ENCODE data around the gene BRCA2. TPM values are rescaled to one million over a fixed set of nuclear protein-coding genes. Genes with fewer than 3 reads are reported as not detected.

The BRCA2 gene
- total RNA-seq, 2 experiments from 2014 or later, result 1.9 to 2.4 TPM

DNA sequence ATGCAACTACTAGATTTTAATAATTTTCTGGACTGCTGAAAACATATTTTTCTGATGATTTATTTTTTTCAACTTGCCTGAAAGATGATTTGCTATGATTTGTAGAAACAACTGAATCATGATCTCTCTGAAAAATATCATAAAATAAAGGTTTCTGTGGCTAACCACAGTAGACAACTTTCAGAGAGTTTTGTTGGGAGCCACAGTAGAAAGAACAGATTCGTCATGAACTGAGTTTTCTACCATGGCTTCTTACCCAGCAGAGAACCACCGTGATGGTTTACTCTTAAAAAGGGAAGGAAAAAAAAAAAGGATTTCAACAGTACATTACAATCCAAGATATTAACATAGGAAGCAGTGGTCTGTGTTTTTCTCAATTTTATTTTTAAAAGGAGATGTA, 18.1 kb upstream of the BRCA2 start:
- POLR2A ChIA-PET, result no interaction called here
- H3K9me3 ChIP-seq (ENCODE audit: control insufficient read depth in 1 of 2, insufficient read depth in 1 of 2, low read length in 2 of 2), result no peaks in the 10 kb centered on the region
- Mint-ChIP-seq H3K9me3 (no peaks in the 10 kb centered on the region), H3K36me3 (ENCODE audit: low read depth) (peaks cover 4% of the 10 kb centered on the region), H3K4me3 (no peak overlapping the region), H3K4me1 (ENCODE audit: low read depth) (no peaks in the 10 kb centered on the region), H3K27ac (no peak overlapping the region), H3K27me3 (peaks cover 5% of the 10 kb centered on the region)
- H3K27ac ChIP-seq (ENCODE audit: low read depth in 1 of 2, low read length in 2 of 2), result no peak overlapping the region
- H3K4me3 ChIP-seq (ENCODE audit: low read length), result no peak overlapping the region
- intact Hi-C loops (cut with DNase I, micrococcal nuclease), result no loop called here
- CTCF ChIA-PET, result no interaction called here
- TF ChIP-seq, protein P1, sequence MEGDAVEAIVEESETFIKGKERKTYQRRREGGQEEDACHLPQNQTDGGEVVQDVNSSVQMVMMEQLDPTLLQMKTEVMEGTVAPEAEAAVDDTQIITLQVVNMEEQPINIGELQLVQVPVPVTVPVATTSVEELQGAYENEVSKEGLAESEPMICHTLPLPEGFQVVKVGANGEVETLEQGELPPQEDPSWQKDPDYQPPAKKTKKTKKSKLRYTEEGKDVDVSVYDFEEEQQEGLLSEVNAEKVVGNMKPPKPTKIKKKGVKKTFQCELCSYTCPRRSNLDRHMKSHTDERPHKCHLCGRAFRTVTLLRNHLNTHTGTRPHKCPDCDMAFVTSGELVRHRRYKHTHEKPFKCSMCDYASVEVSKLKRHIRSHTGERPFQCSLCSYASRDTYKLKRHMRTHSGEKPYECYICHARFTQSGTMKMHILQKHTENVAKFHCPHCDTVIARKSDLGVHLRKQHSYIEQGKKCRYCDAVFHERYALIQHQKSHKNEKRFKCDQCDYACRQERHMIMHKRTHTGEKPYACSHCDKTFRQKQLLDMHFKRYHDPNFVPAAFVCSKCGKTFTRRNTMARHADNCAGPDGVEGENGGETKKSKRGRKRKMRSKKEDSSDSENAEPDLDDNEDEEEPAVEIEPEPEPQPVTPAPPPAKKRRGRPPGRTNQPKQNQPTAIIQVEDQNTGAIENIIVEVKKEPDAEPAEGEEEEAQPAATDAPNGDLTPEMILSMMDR (IDR thresholded peaks at IDR 0.05), result no peak
- ATAC-seq (ENCODE audit: poor library complexity) (no peak), DNase-seq (no peak)
- H3K36me3 ChIP-seq (ENCODE audit: insufficient read depth, low read length), result no peaks in the 10 kb centered on the region
- H3K4me1 ChIP-seq (ENCODE audit: insufficient read depth, low read length), result no peaks in the 10 kb centered on the region
- H3K27me3 ChIP-seq (ENCODE audit: control insufficient read depth in 1 of 2, insufficient read depth in 2 of 2, low read length in 2 of 2), result peaks cover 0 to 3% of the 10 kb centered on the region in 2 experiments

DNA sequence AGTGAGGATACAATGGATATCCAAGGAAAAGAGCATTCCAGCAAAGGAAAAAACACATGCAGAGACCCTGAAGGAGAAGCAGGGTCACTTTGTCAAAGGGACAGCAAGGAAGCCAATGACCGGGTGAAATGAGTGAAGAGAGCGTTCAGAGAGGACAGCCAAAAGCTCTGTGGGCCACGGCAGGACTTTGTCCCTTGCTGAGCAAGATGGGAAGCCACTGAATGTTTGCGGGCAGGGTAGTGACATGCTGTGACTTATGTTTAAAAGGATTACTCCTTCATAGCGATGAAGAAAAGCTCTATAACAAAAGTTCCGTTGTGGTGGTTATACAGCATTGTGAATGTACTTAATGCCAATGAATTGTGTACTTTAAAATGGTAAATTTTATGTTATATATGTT, 16.6 kb upstream of the BRCA2 start:
- intact Hi-C loops (cut with DNase I, micrococcal nuclease), result no loop called here
- Histone ChIP-seq H3K9me3 (ENCODE audit: control insufficient read depth in 1 of 2, insufficient read depth in 1 of 2, low read length in 2 of 2) (no peaks in the 10 kb centered on the region), H3K36me3 (ENCODE audit: insufficient read depth, low read length) (no peaks in the 10 kb centered on the region), H3K4me3 (ENCODE audit: low read length) (no peak overlapping the region), H3K27me3 (ENCODE audit: control insufficient read depth in 1 of 2, insufficient read depth in 2 of 2, low read length in 2 of 2) (peaks cover 0 to 3% of the 10 kb centered on the region in 2 experiments), H3K27ac (ENCODE audit: low read depth in 1 of 2, low read length in 2 of 2) (no peak overlapping the region), H3K4me1 (ENCODE audit: insufficient read depth, low read length) (no peaks in the 10 kb centered on the region)
- Mint-ChIP-seq H3K4me1 (ENCODE audit: low read depth) (no peaks in the 10 kb centered on the region), H3K27ac (no peak overlapping the region), H3K27me3 (peaks cover 5% of the 10 kb centered on the region), H3K4me3 (no peak overlapping the region), H3K9me3 (no peaks in the 10 kb centered on the region), H3K36me3 (ENCODE audit: low read depth) (peaks cover 4% of the 10 kb centered on the region)
- no peak for ATAC-seq (ENCODE audit: poor library complexity)
- DNase-seq, result no peak
- CTCF ChIA-PET, result no interaction called here
- POLR2A ChIA-PET, result no interaction called here
- TF ChIP-seq, protein P1 (IDR thresholded peaks at IDR 0.05), result no peak

DNA sequence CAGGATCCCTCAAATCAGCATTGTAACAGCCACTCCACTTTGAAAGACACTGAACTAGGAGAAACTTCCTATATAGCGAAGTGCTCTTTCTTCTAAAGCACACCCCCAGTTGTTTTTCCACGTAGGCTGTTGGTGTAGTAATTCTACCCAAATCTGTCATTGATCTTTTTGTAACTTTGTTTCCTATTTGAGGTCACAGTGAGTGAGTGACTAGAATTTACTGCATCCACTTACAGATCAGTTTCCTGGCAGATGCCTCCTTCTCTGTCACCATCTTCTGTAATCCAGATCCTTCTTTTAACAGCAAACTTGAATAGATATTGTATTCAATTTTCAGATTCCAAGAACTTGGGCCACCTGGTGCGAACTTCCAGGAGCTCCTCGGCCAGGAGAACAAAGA, 15.4 kb upstream of the BRCA2 start:
- Mint-ChIP-seq H3K36me3 (ENCODE audit: low read depth) (no peaks in the 10 kb centered on the region), H3K27me3 (peaks cover 5% of the 10 kb centered on the region), H3K9me3 (no peaks in the 10 kb centered on the region), H3K4me1 (ENCODE audit: low read depth) (no peaks in the 10 kb centered on the region), H3K4me3 (no peak overlapping the region), H3K27ac (no peak overlapping the region)
- intact Hi-C loops (cut with DNase I, micrococcal nuclease), result no loop called here
- no peak overlapping the region for H3K27ac ChIP-seq (ENCODE audit: low read depth in 1 of 2, low read length in 2 of 2)
- no peaks in the 10 kb centered on the region for H3K9me3 ChIP-seq (ENCODE audit: control insufficient read depth in 1 of 2, insufficient read depth in 1 of 2, low read length in 2 of 2)
- H3K36me3 ChIP-seq (ENCODE audit: insufficient read depth, low read length), result no peaks in the 10 kb centered on the region
- H3K4me1 ChIP-seq (ENCODE audit: insufficient read depth, low read length), result no peaks in the 10 kb centered on the region
- H3K27me3 ChIP-seq (ENCODE audit: control insufficient read depth in 1 of 2, insufficient read depth in 2 of 2, low read length in 2 of 2), result peaks cover 0 to 3% of the 10 kb centered on the region in 2 experiments
- ChIA-PET POLR2A (no interaction called here), CTCF (no interaction called here)
- TF ChIP-seq, protein P1 (IDR thresholded peaks at IDR 0.05), result no peak
- H3K4me3 ChIP-seq (ENCODE audit: low read length), result no peak overlapping the region
- DNase-seq (no peak), ATAC-seq (ENCODE audit: poor library complexity) (no peak)
